BLaER1 (cell line): ENCODE results near the gene RHOA.
A peak's percentile ranks its signal among the peaks of the same experiment; 100 is the strongest.
"Not testable (repeated sequence)": the region's sequence is repeated elsewhere in the genome, so short reads cannot be mapped to it uniquely, and the experiment has no call there.

Experiments
- H3K27ac ChIP-seq: shearing (Covaris generic); formaldehyde crosslinking; 2 replicates; pipeline ENCODE4 v1.8.1; 2022
- H3K27me3 ChIP-seq: shearing (Covaris generic); formaldehyde crosslinking; 2 replicates; pipeline ENCODE4 v1.8.1; 2022
- H3K36me3 ChIP-seq: shearing (Covaris generic); formaldehyde crosslinking; 2 replicates; pipeline ENCODE4 v1.8.1; 2022
- H3K4me1 ChIP-seq: shearing (Covaris generic); formaldehyde crosslinking; 2 replicates; pipeline ENCODE4 v1.8.1; 2022
- H3K4me2 ChIP-seq: shearing (Covaris generic); formaldehyde crosslinking; 2 replicates; pipeline ENCODE4 v1.8.1; 2022
- H3K4me3 ChIP-seq: shearing (Covaris generic); formaldehyde crosslinking; 2 replicates; pipeline ENCODE4 v1.8.1; 2022
- H3K9ac ChIP-seq: shearing (Covaris generic); formaldehyde crosslinking; 2 replicates; pipeline ENCODE4 v1.8.1; 2022
- H3K9me3 ChIP-seq: shearing (Covaris generic); formaldehyde crosslinking; 2 replicates; pipeline ENCODE4 v1.8.1; 2022
- H4K20me1 ChIP-seq: shearing (Covaris generic); formaldehyde crosslinking; 2 replicates; pipeline ENCODE4 v1.8.1; 2022
- Cebpa-rat ChIP-seq: shearing (Covaris generic); IDR thresholded peaks from 2 replicates; pipeline ENCODE4 v1.8.1; 2022

RHOA gene

DNA sequence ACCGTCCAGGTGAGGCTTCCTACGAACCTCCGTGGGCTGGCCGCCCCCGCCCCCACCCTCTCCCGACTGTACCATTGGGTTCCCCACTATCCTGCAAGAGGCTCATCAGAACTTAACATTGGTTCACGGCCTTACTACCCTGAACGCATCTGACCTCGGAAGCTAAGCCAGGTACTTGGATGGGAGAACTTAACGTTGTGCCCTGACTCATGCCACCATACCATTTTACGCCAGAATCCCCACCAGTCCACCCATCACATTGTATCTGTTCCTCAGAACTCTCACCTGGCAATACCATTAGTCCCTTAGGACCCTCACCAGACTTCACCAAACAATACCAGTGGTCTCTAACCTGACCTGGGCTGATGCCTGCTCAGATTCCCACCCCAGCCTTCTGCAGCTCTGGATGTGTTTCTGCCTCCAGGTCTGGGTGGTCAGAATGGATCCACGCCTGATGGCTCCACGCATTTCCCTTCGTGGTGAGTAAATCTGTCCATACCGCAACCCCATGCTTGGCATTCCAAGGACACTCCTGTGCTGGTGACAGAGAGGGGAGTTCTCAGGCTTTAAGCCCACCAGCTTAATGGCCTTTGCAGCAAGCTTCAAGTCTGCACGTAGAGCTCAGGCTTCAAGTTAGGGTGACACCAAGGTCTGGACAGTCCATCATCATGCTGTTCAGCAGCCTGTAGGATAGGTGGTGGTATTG, 1.0 kb upstream of the RHOA start:
- H3K27ac ChIP-seq = peak overlapping the region; percentile 100
- H3K4me1 ChIP-seq = peaks cover 79% of the 10 kb centered on the region
- peak overlapping the region; percentile 97 for H3K4me3 ChIP-seq

DNA sequence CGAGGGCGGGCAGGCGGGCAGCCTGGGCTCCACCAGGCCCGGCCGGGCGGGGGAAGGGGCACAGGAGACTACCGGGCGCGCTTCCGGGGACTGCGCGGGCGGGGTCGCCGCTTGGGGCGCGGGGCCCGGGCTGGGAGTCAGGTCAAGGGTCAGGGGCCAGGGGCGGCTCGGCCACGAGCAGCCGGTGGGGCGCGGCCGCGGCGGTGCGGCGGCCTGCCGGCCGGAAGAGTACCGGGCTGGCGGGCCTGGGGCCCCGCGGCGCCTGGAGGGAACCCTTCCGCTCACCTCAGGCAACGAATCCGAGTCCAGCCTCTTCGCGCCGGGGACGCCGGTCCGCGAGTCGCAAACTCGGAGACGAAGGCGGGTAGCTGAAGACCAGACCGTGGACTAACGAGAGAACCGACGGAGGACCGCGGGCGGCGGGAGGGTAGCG, 225 bp downstream of the RHOA start:
- H3K4me3 ChIP-seq = peak overlapping the region; percentile 97
- TF ChIP-seq Cebpa-rat = no peak
- peaks cover 7% of the 10 kb centered on the region for H3K36me3 ChIP-seq
- H4K20me1 ChIP-seq = peaks cover 51% of the 10 kb centered on the region
- peak overlapping the region; percentile 92 for H3K4me2 ChIP-seq
- no peaks in the 10 kb centered on the region for H3K27me3 ChIP-seq
- H3K9ac ChIP-seq = peak overlapping the region; percentile 99
- no peaks in the 10 kb centered on the region for H3K9me3 ChIP-seq
- H3K27ac ChIP-seq = peak overlapping the region; percentile 100
- peaks cover 79% of the 10 kb centered on the region for H3K4me1 ChIP-seq

More for the DNA sequence above, 1.0 kb upstream of the RHOA start:
- Histone ChIP-seq H3K9me3 (no peaks in the 10 kb centered on the region), H3K4me2 (peak overlapping the region; percentile 100), H3K27me3 (no peaks in the 10 kb centered on the region), H4K20me1 (peaks cover 39% of the 10 kb centered on the region), H3K36me3 (peaks cover 7% of the 10 kb centered on the region), H3K9ac (peak overlapping the region; percentile 96)
- TF ChIP-seq Cebpa-rat = no peak

GRCh38 chr3:49410846-49411534, 786 bp downstream of the RHOA start:
- H3K9me3 ChIP-seq = no peaks in the 10 kb centered on the region
- no peaks in the 10 kb centered on the region for H3K27me3 ChIP-seq
- no peak for TF ChIP-seq Cebpa-rat
- peaks cover 7% of the 10 kb centered on the region for H3K36me3 ChIP-seq
- peak overlapping the region; percentile 92 for H3K4me2 ChIP-seq
- H3K4me1 ChIP-seq = peaks cover 79% of the 10 kb centered on the region
- H3K4me3 ChIP-seq = peak overlapping the region; percentile 97
- H4K20me1 ChIP-seq = peaks cover 56% of the 10 kb centered on the region
- peak overlapping the region; percentile 99 for H3K9ac ChIP-seq
- peak overlapping the region; percentile 100 for H3K27ac ChIP-seq

DNA sequence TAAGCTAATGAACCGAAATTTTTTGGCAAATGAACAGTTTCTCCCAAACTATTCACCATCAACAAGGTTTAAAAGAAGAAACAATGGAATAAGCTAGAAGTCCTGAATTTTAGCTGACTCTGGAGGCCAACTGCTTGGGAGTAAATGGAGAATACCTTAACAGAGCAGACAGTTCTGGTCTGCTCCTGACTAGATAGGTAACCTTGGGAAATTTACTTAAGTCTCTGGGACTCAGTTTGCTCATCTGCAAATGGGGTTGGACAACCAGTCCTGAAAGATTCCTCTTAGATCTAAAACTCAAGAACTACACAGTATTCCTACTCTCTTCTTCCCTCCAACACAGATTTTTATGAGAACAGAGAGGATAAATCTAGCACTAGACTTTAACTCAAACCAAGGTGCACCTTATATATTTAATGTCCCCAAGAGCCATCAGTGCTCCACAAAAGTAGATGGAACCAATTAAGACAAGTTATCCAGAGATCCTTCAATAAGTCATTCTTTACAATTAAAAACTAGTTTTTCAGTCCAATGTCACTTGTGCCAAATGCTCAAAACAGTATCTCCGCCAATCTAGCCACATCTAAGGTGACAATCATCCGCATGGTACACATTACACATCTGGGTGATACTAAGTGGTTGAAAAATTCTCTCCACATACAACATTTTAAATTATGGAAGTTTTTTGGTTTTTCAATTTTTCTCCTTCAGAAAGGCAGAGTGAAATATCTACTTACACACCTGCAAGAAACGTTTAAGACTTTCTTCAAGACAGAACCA, 1.5 kb downstream of the RHOA start:
- Histone ChIP-seq H3K4me3 (peak overlapping the region; percentile 97), H3K9ac (peak overlapping the region; percentile 99), H3K27me3 (no peaks in the 10 kb centered on the region), H3K4me1 (peaks cover 79% of the 10 kb centered on the region), H4K20me1 (peaks cover 64% of the 10 kb centered on the region), H3K27ac (peak overlapping the region; percentile 100), H3K4me2 (peak overlapping the region; percentile 92), H3K36me3 (peaks cover 11% of the 10 kb centered on the region), H3K9me3 (no peaks in the 10 kb centered on the region)
- TF ChIP-seq Cebpa-rat = no peak

DNA sequence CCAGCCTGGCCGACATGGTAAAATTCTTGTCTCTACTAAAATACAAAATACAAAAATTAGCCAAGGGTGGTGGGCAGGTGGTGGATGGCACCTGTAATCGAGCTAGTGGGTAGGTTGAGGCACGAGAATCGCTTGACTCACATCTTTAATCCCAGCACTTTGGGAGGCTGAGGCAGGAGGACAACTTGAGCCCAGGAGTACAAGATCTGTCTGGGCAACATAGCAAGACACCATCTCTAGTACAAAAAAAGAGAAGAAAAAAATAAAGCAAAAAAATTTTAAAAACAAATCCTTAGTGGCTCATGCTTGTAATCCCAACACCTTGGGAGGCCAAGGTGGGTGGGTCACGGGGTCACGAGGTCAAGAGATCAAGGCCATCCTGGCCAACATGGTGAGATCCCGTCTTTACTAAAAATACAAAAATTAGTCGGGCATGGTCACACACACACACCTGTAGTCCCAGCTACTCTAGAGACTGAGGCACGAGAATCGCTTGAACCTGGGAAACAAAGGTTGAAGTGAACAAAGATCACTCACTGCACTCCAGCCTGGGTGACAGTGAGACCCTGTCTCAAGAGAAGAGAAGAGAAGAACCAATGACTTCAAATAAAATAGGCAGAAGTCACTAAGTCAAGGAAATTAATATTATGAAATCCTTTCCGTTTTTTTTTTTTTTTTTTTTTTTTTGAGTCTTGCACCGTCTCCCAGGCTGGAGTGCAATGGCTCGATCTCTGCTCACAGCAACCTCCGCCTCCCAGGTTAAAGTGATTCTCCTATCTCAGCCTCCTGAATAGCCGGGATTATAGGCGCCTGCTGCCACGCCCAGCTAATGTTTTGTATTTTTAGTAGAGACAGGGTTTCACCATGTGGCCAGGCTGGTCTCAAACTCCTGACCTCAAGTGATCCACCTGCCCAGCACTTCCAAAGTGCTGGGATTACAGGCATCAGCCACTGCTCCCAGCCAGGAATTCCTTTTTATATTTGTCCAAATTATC, 4.9 kb downstream of the RHOA start:
- TF ChIP-seq Cebpa-rat = no peak
- Histone ChIP-seq H3K4me2 (peak overlapping the region; percentile 10), H4K20me1 (peaks cover 98% of the 10 kb centered on the region), H3K9ac (no peak overlapping the region), H3K4me1 (peaks cover 53% of the 10 kb centered on the region), H3K27me3 (no peaks in the 10 kb centered on the region), H3K9me3 (peaks cover 12% of the 10 kb centered on the region; the same call in 1 of the 2 replicates), H3K4me3 (no peak overlapping the region), H3K36me3 (peaks cover 38% of the 10 kb centered on the region), H3K27ac (0 out of 2 replicates have a peak overlapping the region, but pooled peaks have one; percentile 4)

- Histone ChIP-seq H4K20me1 (peaks cover 100% of the 10 kb centered on the region), H3K9me3 (peaks cover 12% of the 10 kb centered on the region; the same call in 1 of the 2 replicates), H3K4me1 (peaks cover 66% of the 10 kb centered on the region), H3K4me2 (peak overlapping the region; percentile 10), H3K36me3 (peaks cover 50% of the 10 kb centered on the region)
- not testable (repeated sequence) for H3K27ac ChIP-seq, H3K4me3 ChIP-seq, H3K9ac ChIP-seq, H3K27me3 ChIP-seq
These were observed 6.2 kb downstream of the RHOA start for GRCh38 chr3:49405570-49405969.

DNA sequence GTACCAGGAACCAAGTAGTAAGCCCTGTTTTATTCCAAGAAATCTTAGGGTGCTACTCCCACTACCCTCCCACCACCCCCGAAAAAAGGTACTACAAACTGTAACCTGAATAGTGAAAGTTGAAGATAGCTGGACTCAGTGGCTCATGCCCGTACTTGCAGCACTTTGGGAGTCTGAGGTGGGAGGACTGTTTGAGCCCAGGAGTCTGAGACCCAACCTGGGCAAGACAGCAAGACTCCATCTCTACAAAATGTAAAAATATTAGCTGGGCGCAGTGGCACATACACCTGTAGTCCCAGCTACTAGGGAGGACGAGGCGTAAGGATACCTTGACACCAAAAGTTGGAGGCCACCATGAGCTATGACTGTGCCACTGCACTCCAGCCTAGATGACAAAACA, 7.9 kb downstream of the RHOA start:
- Histone ChIP-seq H3K4me3 (no peak overlapping the region), H3K27me3 (no peaks in the 10 kb centered on the region), H3K4me1 (peaks cover 67% of the 10 kb centered on the region), H3K27ac (no peak overlapping the region), H4K20me1 (peaks cover 100% of the 10 kb centered on the region), H3K9ac (no peak overlapping the region), H3K36me3 (peaks cover 58% of the 10 kb centered on the region), H3K4me2 (no peak overlapping the region), H3K9me3 (peaks cover 12% of the 10 kb centered on the region; the same call in 1 of the 2 replicates)
- TF ChIP-seq Cebpa-rat = no peak

DNA sequence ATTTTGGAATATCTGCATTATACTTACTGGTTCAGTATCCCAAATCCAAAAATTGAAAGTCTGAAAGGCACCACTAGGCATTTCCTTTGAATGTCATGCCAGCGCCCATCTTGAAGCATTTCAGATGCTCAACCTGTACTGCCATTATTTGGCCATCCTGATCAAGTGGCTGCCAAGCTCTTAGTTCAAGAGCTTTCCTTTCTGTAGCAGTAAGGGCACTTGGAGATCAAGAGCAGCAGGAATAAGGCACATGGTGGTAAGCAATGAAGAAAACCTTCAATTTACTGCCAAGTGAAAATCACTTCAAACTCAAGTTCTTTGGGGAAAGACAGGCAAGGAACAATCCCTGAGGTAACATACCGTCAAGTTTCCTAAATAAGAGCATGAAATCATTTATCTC, 10.0 kb downstream of the RHOA start:
- H3K36me3 ChIP-seq = peaks cover 75% of the 10 kb centered on the region
- TF ChIP-seq Cebpa-rat = no peak
- no peak overlapping the region; the same call in 1 of the 2 replicates for H3K4me2 ChIP-seq
- no peak overlapping the region for H3K27ac ChIP-seq
- H3K9me3 ChIP-seq = peaks cover 12% of the 10 kb centered on the region; the same call in 1 of the 2 replicates
- H3K4me3 ChIP-seq = no peak overlapping the region
- peaks cover 62% of the 10 kb centered on the region for H3K4me1 ChIP-seq
- no peak overlapping the region for H3K9ac ChIP-seq
- H4K20me1 ChIP-seq = peaks cover 100% of the 10 kb centered on the region
- no peaks in the 10 kb centered on the region for H3K27me3 ChIP-seq

DNA sequence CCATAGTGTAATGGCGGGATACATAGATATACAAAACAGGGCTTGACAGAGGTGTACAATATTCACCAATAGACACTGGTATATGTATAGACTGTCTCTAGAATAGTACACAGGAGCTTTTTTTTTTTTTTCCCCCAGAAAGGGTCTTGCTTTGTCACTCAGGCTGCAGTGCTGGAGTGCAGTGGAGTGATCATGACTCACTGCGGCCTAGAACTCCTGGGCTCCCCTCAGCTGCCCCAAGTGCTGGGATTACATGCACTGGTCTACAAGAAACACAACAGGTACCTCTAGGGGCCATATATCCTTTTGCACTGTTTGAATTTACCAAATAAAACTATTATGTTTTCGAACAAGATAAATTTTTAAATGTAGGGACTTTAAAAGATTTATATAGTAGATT, 12.3 kb downstream of the RHOA start:
- no peak overlapping the region for H3K9ac ChIP-seq
- H3K27ac ChIP-seq = no peak overlapping the region
- no peak for TF ChIP-seq Cebpa-rat
- peaks cover 12% of the 10 kb centered on the region; the same call in 1 of the 2 replicates for H3K9me3 ChIP-seq
- peak overlapping the region; percentile 55 for H3K4me2 ChIP-seq
- no peaks in the 10 kb centered on the region for H3K27me3 ChIP-seq
- peaks cover 57% of the 10 kb centered on the region for H3K4me1 ChIP-seq
- peaks cover 86% of the 10 kb centered on the region for H3K36me3 ChIP-seq
- H3K4me3 ChIP-seq = no peak overlapping the region
- H4K20me1 ChIP-seq = peaks cover 100% of the 10 kb centered on the region
